GM12878 (cell line): ENCODE data around the gene CPEB3. TPM values are rescaled to one million over a fixed set of nuclear protein-coding genes. Genes with fewer than 3 reads are reported as not detected.
"Not testable (repeated sequence)": the region's sequence is repeated elsewhere in the genome, so short reads cannot be mapped to it uniquely, and the experiment has no call there.

Experiments used
- ATAC-seq: fragments of 200-7000 bp; cut with Tn5 transposase; 3 replicates; pipeline ENCODE4 v1.9.1; 2020; ENCODE audit warnings: mild to moderate bottlenecking, moderate library complexity
- BruUV-seq: library from RNA; stranded (reverse); fragments of 400-500 nt; replicated peaks from 2 replicates; lab custom pipeline; 2021; lab: Mats Ljungman, UMichigan
- CTCF ChIA-PET: fragments of 300-600 bp; sonication (Branson Sonifier 250); formaldehyde crosslinking; extraction: SDS; loops from one replicate; lab custom pipeline; 2021; ENCODE audit warnings: inconsistent platforms; lab: Yijun Ruan, JAX
- POLR2A ChIA-PET: fragments of 350-600 bp; formaldehyde crosslinking; extraction: SDS; loops from one replicate; lab custom pipeline; 2021; ENCODE audit warnings: inconsistent platforms; lab: Charles Lee
- RAD21 ChIA-PET: fragments of 300-600 bp; sonication (Branson Sonifier 250); formaldehyde crosslinking; loops from one replicate; lab custom pipeline; 2023; ENCODE audit warnings: antibody characterized with exemption; ENCODE audit not compliant: unreplicated experiment; lab: Charles Lee
- SMC1A ChIA-PET: fragments of 300-600 bp; sonication (Branson Sonifier 250); formaldehyde crosslinking; loops from one replicate; lab custom pipeline; 2023; ENCODE audit not compliant: unreplicated experiment, uncharacterized antibody; lab: Charles Lee
- DNase-seq: peaks from one replicate; pipeline ENCODE4 v3.0.0-alpha.2; 2011; ENCODE audit warnings: low read depth, low spot score
- FAIRE-seq: peaks from 3 replicates; lab custom pipeline; 2011; peaks lifted over from hg19 to GRCh38; lab: Jason Lieb, UNC
- H2AFZ ChIP-seq: 2 replicates; pipeline ENCODE4 v1.6.0; 2011; ENCODE audit warnings: low read depth, low read length, control low read depth; ENCODE audit not compliant: control insufficient read depth
- H3K27ac ChIP-seq: 2 replicates; pipeline ENCODE4 v1.5.1; 2011; ENCODE audit warnings: control low read depth; ENCODE audit not compliant: control insufficient read depth, insufficient read depth
- H3K27me3 ChIP-seq, 2 experiments: replicated peaks in 1 of 2; 2 replicates each; pipeline versions ENCODE4 v1.6.0 to v1.6.1; 2011; ENCODE audit warnings: low read length in 1 of 2; ENCODE audit not compliant: control insufficient read depth in 2 of 2, insufficient read depth in 2 of 2
- H3K36me3 ChIP-seq, 2 experiments: 2 replicates each; pipeline ENCODE4 v1.5.1; 2011; ENCODE audit warnings: low read length in 1 of 2; ENCODE audit not compliant: control insufficient read depth in 2 of 2, insufficient read depth in 2 of 2
- H3K4me1 ChIP-seq: 2 replicates; pipeline ENCODE4 v1.6.1; 2011; ENCODE audit warnings: mild to moderate bottlenecking, low read length, moderate library complexity, mixed read lengths; ENCODE audit not compliant: control insufficient read depth, insufficient read depth
- H3K4me2 ChIP-seq: 2 replicates; pipeline ENCODE4 v1.6.0; 2011; ENCODE audit warnings: control low read depth; ENCODE audit not compliant: control insufficient read depth, insufficient read depth
- H3K4me3 ChIP-seq: fragments of 200-600 bp; sonication (generic); 2 replicates; pipeline ENCODE4 v1.5.1; 2016
- H3K79me2 ChIP-seq: 2 replicates; pipeline ENCODE4 v1.6.0; 2011; ENCODE audit warnings: low read length; ENCODE audit not compliant: control insufficient read depth, insufficient read depth
- H3K9ac ChIP-seq: 2 replicates; pipeline ENCODE4 v1.8.0; 2011; ENCODE audit warnings: low read length, control low read depth, mixed read lengths; ENCODE audit not compliant: control insufficient read depth, insufficient read depth
- H3K9me3 ChIP-seq: replicated peaks from 3 replicates; pipeline ENCODE4 v1.5.1; 2011; ENCODE audit warnings: mild to moderate bottlenecking, low read length; ENCODE audit not compliant: control insufficient read depth, insufficient read depth
- H4K20me1 ChIP-seq: 2 replicates; pipeline ENCODE4 v1.6.0; 2011; ENCODE audit not compliant: control insufficient read depth, insufficient read depth
- HDAC2 ChIP-seq: fragments of 200-600 bp; sonication (generic); IDR thresholded peaks from 2 replicates; pipeline ENCODE4 v1.6.1; 2017
- IRF4 ChIP-seq: IDR thresholded peaks from 2 replicates; pipeline ENCODE4 v1.6.1; 2011; ENCODE audit warnings: low read depth, low read length
- WGBS: methylation state at CpG from one replicate; pipeline ENCODE4 v1.1.6; 2016; ENCODE audit warnings: low lambda C conversion rate; ENCODE audit not compliant: insufficient replicate concordance, insufficient coverage; ENCODE audit errors: missing lambda C conversion rate; 5-methylcytosine and 5-hydroxymethylcytosine counted together
- in situ Hi-C: fragments of 300-500 bp; cut with MboI; formaldehyde crosslinking; loops from 9 replicates; pipeline ENCODE4 v1.14.3; 2018; ENCODE audit warnings: mixed read lengths
- intact Hi-C: fragments of 100-400 bp; cut with micrococcal nuclease; formaldehyde crosslinking; loops from one replicate; pipeline ENCODE4 v1.14.2; 2022; ENCODE audit not compliant: unreplicated experiment
- polyA plus RNA-seq, 11 experiments: library from polyadenylated mRNA; depleted of rRNA in 4 of 11; unstranded in 6 of 11; stranded (reverse) in 5 of 11; fragments of >200 nt; fragmentation: Nextera tagmentation in 4 of 11; fragmentation: Illumina TruSeq in 1 of 11; extraction: Ambion mirVana in 4 of 11; extraction: Trizol in 1 of 11; gene quantifications; 1 replicate in 1 of 11; 2 replicates in 10 of 11; pipeline versions ENCODE4 v1.2.1 to v1.2.3, GENCODE V29; 2011 to 2016; ENCODE audit warnings: inconsistent platforms in 2 of 11, missing spikeins in 2 of 11, low read depth in 1 of 11
- total RNA-seq, 4 experiments: library from RNA; depleted of rRNA in 3 of 4; stranded (reverse); fragments of >200 nt in 3 of 4; fragmentation: Illumina TruSeq in 1 of 4; extraction: Trizol in 1 of 4; gene quantifications; 2 replicates each; pipeline versions ENCODE4 v1.2.1 to v1.2.3, GENCODE V29; 2013 to 2021

Gene CPEB3
- total and polyA plus RNA-seq, 10 of the 15 experiments (the other 5 are each of a cell fraction or from before 2014, with no cell fraction given) = 0.50 to 2.3 (median 1.2) TPM

DNA sequence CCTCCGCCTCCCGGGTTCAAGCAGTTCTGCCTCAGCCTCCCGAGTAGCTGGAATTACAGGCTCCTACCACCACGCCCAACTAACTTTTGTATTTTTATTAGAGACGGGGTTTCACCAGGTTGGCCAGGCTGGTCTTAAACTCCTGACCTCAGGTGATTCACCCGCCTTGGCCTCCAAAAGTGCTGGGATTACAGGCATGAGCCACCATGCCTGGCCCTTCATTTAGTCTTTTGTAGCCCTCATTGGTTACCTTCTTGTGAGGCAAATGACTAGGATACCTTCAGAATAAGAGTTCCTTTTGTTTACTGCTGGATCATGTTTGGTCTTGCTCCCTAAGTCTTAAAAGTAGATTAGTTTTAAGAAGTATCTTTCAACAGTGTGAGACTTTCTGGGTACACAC lies 39.0 kb upstream of the CPEB3 start:
- H3K4me1 ChIP-seq, H3K4me2 ChIP-seq, POLR2A ChIA-PET, H3K4me3 ChIP-seq, H3K27me3 ChIP-seq, ATAC-seq, H3K9me3 ChIP-seq, H3K79me2 ChIP-seq, H2AFZ ChIP-seq, in situ Hi-C loops, FAIRE-seq, RAD21 ChIA-PET, intact Hi-C loops, H3K36me3 ChIP-seq, H4K20me1 ChIP-seq, H3K9ac ChIP-seq, DNase-seq, BruUV-seq, H3K27ac ChIP-seq: not testable (repeated sequence)
- WGBS = 97% methylated on average over 6 of the region's 6 CpGs
- ChIA-PET SMC1A (interaction anchor here (1.5 to 2.2 kb wide), 3 partner anchors 11 to 242 kb away, joined by 3 to 5 read pairs (median 3); no protein-coding TSS in a partner anchor), CTCF (interaction anchor here (0.6 kb wide), 1 partner anchor 242 kb away, joined by 3 read pairs; no protein-coding TSS in a partner anchor)

DNA sequence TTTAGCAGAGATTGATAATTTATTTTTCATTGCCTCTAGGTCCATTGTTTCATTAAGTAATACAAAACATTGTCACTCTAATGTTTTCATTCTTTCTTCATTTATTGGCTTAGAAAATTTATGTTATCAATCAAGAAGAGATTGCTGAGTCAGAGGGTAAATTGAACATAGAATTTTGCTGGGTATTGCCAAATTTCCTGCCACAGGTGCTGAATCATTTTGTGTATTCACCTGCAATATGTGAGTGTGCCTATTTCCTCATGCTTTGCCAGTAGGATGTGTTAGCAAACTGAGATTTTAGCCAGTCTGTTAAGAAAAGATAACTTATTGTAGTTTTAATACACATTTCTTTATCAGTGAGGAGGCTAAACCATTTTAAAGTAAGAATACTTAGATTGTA lies 38.1 kb upstream of the CPEB3 start:
- no peak for ATAC-seq
- peak; percentile 41 for FAIRE-seq
- CTCF ChIA-PET = no interaction called here
- H3K9ac ChIP-seq = no peak overlapping the region
- no peaks in the 10 kb centered on the region for H4K20me1 ChIP-seq
- SMC1A ChIA-PET = no interaction called here
- H3K36me3 ChIP-seq = no peaks in the 10 kb centered on the region
- POLR2A ChIA-PET = no interaction called here
- no peak for TF ChIP-seq HDAC2
- TF ChIP-seq IRF4 = no peak
- H3K4me1 ChIP-seq = no peaks in the 10 kb centered on the region
- no peak for DNase-seq
- H2AFZ ChIP-seq = no peak overlapping the region
- intact Hi-C loops (no loop called here), in situ Hi-C loops (no loop called here)
- H3K4me2 ChIP-seq = no peak overlapping the region
- RAD21 ChIA-PET = no interaction called here
- no peaks in the 10 kb centered on the region for H3K27me3 ChIP-seq
- H3K4me3 ChIP-seq = no peak overlapping the region
- no TSS peak for BruUV-seq
- no peak overlapping the region for H3K27ac ChIP-seq
- no peaks in the 10 kb centered on the region; the same call in 1 of the 2 replicates for H3K79me2 ChIP-seq
- H3K9me3 ChIP-seq = no peaks in the 10 kb centered on the region
